T-helper 2 cell treated with Interferon-gamma antibody and Interleukin-4, amounts not matched to agents 5 μg/mL and 100 μg/mL, for 36 hours (primary cell): Measurements from ENCODE around the gene SCD5.

Experiments used
- DNase-seq: peaks from one replicate; pipeline ENCODE4 v3.0.0; 2021; ENCODE audit warnings: low spot score
- H3K27ac Mint-ChIP-seq: one replicate; pipeline ENCODE4 v1.8.0; 2021; ENCODE audit warnings: mild to moderate bottlenecking, mixed read lengths
- H3K27me3 Mint-ChIP-seq: one replicate; pipeline ENCODE4 v1.8.0; 2021; ENCODE audit warnings: low read depth, mixed read lengths
- H3K36me3 Mint-ChIP-seq: one replicate; pipeline ENCODE4 v1.8.0; 2021; ENCODE audit warnings: low read depth, mixed read lengths
- H3K4me1 Mint-ChIP-seq: one replicate; pipeline ENCODE4 v1.8.0; 2021; ENCODE audit warnings: low read depth, mixed read lengths
- H3K4me3 Mint-ChIP-seq: one replicate; pipeline ENCODE4 v1.8.0; 2022; ENCODE audit warnings: mild to moderate bottlenecking, moderate library complexity, mixed read lengths
- H3K9me3 Mint-ChIP-seq: one replicate; pipeline ENCODE4 v1.8.0; 2021; ENCODE audit warnings: mixed read lengths

The SCD5 gene

DNA sequence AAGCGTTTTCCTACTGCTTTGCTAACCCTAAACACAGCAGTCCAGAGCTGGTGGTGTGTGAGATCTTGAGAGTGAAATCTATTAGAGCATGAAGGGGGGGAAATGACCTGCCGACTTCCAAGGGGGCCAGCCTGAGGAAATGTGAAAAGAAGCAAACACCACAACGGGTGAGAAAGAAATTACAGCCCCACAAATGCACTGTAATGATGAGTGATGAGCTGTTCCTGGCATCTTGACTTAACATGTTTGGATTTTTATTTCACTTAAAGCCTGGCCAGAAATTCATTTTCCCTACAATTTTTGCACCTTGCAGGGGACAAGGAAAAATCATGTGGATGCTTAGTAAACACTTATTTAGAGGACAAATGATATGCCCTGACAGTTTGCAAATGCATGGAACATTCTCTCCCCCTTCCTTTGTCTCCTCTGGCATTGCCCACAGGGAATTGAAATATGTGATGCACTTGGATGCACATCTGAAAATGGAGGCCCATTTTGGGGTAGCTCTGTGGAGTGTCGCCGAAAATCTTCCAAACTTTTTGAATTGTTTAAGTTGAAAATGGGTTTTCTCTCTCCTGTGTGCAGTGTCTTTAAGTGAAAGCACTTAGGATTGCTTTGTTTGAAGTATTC, 152.5 kb downstream of the SCD5 start:
- Mint-ChIP-seq H3K4me3 (no peak overlapping the region), H3K27me3 (no peaks in the 10 kb centered on the region), H3K27ac (no peak overlapping the region), H3K36me3 (no peaks in the 10 kb centered on the region), H3K9me3 (no peaks in the 10 kb centered on the region), H3K4me1 (no peaks in the 10 kb centered on the region)
- no peak for DNase-seq

DNA sequence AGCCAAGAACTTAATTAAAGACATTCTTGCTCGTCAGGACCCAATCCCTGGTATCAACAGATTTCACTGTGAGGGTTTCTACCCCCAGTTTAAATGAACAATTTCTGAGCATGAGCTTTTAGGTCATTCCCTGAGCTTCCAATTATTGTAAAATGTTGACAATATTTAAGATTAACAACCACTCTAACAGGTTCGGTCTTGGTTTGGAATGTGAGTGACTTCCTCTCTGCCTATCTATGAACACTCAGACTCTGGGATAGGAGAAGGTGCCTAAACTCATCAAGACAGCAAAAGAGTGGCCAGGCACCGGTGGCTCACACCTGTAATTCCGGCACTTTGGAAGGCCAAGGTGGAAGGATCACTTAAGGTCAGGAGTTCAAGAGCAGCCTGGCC, 153.9 kb downstream of the SCD5 start:
- no peaks in the 10 kb centered on the region for H3K27me3 Mint-ChIP-seq
- no peak for DNase-seq
- no peaks in the 10 kb centered on the region for H3K4me1 Mint-ChIP-seq
- no peaks in the 10 kb centered on the region for H3K9me3 Mint-ChIP-seq
- H3K27ac Mint-ChIP-seq = no peak overlapping the region
- H3K36me3 Mint-ChIP-seq = no peaks in the 10 kb centered on the region
- H3K4me3 Mint-ChIP-seq = no peak overlapping the region

- DNase-seq = no peak
- Mint-ChIP-seq H3K27me3 (no peaks in the 10 kb centered on the region), H3K27ac (no peak overlapping the region), H3K4me1 (no peaks in the 10 kb centered on the region), H3K36me3 (no peaks in the 10 kb centered on the region), H3K4me3 (no peak overlapping the region), H3K9me3 (no peaks in the 10 kb centered on the region)
These were observed 154.4 kb downstream of the SCD5 start for GRCh38 chr4:82643994-82644733.

GRCh38 chr4:82642331-82642730, 156.3 kb downstream of the SCD5 start:
- no peaks in the 10 kb centered on the region for H3K9me3 Mint-ChIP-seq
- no peak overlapping the region for H3K4me3 Mint-ChIP-seq
- H3K27ac Mint-ChIP-seq = no peak overlapping the region
- no peaks in the 10 kb centered on the region for H3K27me3 Mint-ChIP-seq
- DNase-seq = no peak
- H3K36me3 Mint-ChIP-seq = no peaks in the 10 kb centered on the region
- no peaks in the 10 kb centered on the region for H3K4me1 Mint-ChIP-seq

DNA sequence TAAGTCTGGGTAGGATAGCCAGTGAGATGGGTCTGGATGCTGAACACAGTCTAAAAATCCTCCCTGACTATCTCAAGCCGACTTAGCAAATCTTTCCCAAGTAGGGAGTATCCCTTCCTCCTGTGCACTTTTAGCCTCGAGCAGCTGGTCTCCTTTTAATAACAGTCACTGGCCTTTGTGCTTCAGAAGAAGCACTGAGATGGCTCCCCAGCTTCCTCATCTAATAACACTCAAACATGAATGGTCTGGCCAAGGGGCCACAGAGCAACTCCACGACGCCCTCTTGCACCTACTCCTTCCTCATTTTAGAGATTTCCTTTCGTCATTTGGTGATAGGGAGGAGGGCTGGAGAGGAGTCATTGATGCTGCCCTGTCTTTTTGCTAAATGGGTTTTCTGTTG, 158.1 kb downstream of the SCD5 start:
- no peak overlapping the region for H3K27ac Mint-ChIP-seq

GRCh38 chr4:82639971-82640370, 158.6 kb downstream of the SCD5 start:
- no peak overlapping the region for H3K27ac Mint-ChIP-seq
- H3K4me3 Mint-ChIP-seq = no peak overlapping the region
- H3K9me3 Mint-ChIP-seq = no peaks in the 10 kb centered on the region
- H3K27me3 Mint-ChIP-seq = no peaks in the 10 kb centered on the region
- no peaks in the 10 kb centered on the region for H3K4me1 Mint-ChIP-seq
- DNase-seq = no peak
- no peaks in the 10 kb centered on the region for H3K36me3 Mint-ChIP-seq

More for the DNA sequence above, 158.1 kb downstream of the SCD5 start:
- Mint-ChIP-seq H3K4me1 (no peaks in the 10 kb centered on the region), H3K4me3 (no peak overlapping the region), H3K27me3 (no peaks in the 10 kb centered on the region), H3K9me3 (no peaks in the 10 kb centered on the region), H3K36me3 (no peaks in the 10 kb centered on the region)
- no peak for DNase-seq

DNA sequence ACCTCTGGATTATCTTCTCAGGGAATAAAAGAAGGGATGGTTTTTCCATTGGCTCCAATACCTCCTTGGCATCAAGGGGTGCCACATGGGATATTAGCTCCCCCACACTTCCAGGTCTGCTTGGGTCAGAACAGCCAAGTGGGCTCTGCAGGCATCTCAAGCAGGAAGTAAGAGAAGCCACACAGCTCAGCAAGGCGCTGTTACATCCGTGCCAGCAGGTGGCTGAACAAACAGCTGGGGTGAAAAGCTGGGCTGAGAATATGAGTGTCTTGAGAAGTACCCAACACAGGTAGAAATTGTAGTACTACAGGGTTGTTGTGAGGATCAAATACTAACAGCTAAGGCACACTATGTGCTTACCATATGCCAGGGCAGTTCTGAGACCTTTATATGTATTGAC, 160.1 kb downstream of the SCD5 start:
- Mint-ChIP-seq H3K27ac (no peak overlapping the region), H3K27me3 (no peaks in the 10 kb centered on the region), H3K36me3 (no peaks in the 10 kb centered on the region), H3K4me1 (no peaks in the 10 kb centered on the region), H3K9me3 (no peaks in the 10 kb centered on the region), H3K4me3 (no peak overlapping the region)
- DNase-seq = no peak

DNA sequence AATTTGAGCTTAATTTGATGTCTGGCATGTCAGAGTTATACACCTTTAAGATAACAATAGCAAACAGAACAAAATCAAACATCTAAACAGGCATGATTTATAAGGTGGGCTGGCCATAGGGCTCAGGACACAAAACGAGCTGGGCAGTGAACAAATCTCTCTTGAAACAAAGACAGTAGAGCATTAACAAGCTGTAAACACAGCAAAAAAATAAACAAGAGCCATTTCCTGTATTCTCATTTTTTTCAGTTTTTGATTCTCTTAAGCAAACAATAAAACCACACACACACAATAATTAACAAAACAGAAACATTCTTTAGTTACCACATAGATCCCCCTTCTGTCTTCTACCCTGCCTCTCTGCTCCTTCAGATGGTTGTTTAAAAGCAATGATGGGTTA, 168.5 kb downstream of the SCD5 start:
- Mint-ChIP-seq H3K27ac (no peak overlapping the region), H3K4me1 (no peaks in the 10 kb centered on the region), H3K4me3 (no peak overlapping the region), H3K36me3 (no peaks in the 10 kb centered on the region), H3K9me3 (no peaks in the 10 kb centered on the region), H3K27me3 (no peaks in the 10 kb centered on the region)
- no peak for DNase-seq

- H3K9me3 Mint-ChIP-seq = no peaks in the 10 kb centered on the region
- H3K4me3 Mint-ChIP-seq = no peak overlapping the region
- no peak for DNase-seq
- H3K36me3 Mint-ChIP-seq = no peaks in the 10 kb centered on the region
- no peak overlapping the region for H3K27ac Mint-ChIP-seq
- no peaks in the 10 kb centered on the region for H3K4me1 Mint-ChIP-seq
- H3K27me3 Mint-ChIP-seq = no peaks in the 10 kb centered on the region
These were observed 169.2 kb downstream of the SCD5 start for GRCh38 chr4:82629238-82630000.

GRCh38 chr4:82626251-82626868, 172.2 kb downstream of the SCD5 start:
- Mint-ChIP-seq H3K27me3 (no peaks in the 10 kb centered on the region), H3K9me3 (no peaks in the 10 kb centered on the region), H3K4me3 (no peak overlapping the region), H3K4me1 (no peaks in the 10 kb centered on the region), H3K36me3 (no peaks in the 10 kb centered on the region), H3K27ac (no peak overlapping the region)
- no peak for DNase-seq

GRCh38 chr4:82624819-82625218, 173.8 kb downstream of the SCD5 start:
- no peaks in the 10 kb centered on the region for H3K4me1 Mint-ChIP-seq
- no peaks in the 10 kb centered on the region for H3K9me3 Mint-ChIP-seq
- DNase-seq = no peak
- no peak overlapping the region for H3K27ac Mint-ChIP-seq
- H3K27me3 Mint-ChIP-seq = no peaks in the 10 kb centered on the region
- H3K4me3 Mint-ChIP-seq = no peak overlapping the region
- H3K36me3 Mint-ChIP-seq = no peaks in the 10 kb centered on the region

DNA sequence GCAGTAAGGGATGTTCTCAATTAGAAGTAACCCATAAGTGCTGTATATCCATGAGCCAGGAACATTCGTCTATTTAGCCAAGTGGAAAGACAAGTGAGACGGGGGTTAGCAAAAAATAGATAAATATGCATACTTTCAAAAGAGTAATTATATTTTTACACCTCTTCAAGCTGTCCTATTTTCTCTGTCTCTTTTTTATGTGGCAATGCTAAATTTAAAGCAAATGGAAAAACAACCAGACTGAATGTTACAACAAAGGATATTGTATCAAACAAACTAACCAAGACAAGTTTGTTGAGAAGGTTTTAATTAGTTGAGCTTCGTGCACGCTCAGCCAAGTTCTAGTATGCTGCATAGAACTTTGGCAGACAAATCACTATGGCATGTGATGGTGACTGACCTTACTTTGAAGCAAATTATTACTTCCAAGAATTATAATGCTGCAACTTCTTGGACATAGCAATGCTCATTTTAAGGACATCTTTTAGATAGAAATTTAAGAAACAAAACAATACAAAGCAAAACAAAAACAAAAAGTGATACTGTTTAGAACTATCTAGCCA, 175.4 kb downstream of the SCD5 start:
- Mint-ChIP-seq H3K9me3 (no peaks in the 10 kb centered on the region), H3K27me3 (no peaks in the 10 kb centered on the region), H3K36me3 (no peaks in the 10 kb centered on the region), H3K4me3 (no peak overlapping the region), H3K4me1 (no peaks in the 10 kb centered on the region), H3K27ac (no peak overlapping the region)
- DNase-seq = no peak

DNA sequence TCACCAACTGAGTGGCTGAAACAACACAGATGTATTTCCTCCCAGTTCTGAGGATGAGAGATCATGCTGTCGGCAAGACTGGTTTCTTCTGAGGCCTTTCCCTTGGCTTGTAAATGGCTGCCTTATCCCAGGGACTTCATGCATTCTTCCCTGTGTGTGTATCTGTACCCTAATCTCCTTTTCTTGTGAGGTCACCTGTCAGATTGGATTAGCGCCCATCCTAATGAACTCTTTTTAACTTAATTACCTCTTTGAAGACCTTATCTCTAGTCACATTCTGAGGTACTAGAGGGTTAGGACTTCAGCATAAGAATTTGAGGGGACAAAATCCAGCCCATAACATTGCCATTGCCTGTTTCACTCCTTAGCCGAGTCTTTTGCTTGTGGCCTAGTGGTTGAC, 177.3 kb downstream of the SCD5 start:
- no peak overlapping the region for H3K27ac Mint-ChIP-seq
- no peaks in the 10 kb centered on the region for H3K4me1 Mint-ChIP-seq
- DNase-seq = no peak
- H3K9me3 Mint-ChIP-seq = no peaks in the 10 kb centered on the region
- H3K27me3 Mint-ChIP-seq = no peaks in the 10 kb centered on the region
- no peak overlapping the region for H3K4me3 Mint-ChIP-seq
- H3K36me3 Mint-ChIP-seq = no peaks in the 10 kb centered on the region
